ENCODE measurements around the gene CDK5. TPM values are rescaled to one million over a fixed set of nuclear protein-coding genes. Genes with fewer than 3 reads are reported as not detected.

The CDK5 gene
- total RNA-seq, 1 donor = 22.9 TPM

DNA sequence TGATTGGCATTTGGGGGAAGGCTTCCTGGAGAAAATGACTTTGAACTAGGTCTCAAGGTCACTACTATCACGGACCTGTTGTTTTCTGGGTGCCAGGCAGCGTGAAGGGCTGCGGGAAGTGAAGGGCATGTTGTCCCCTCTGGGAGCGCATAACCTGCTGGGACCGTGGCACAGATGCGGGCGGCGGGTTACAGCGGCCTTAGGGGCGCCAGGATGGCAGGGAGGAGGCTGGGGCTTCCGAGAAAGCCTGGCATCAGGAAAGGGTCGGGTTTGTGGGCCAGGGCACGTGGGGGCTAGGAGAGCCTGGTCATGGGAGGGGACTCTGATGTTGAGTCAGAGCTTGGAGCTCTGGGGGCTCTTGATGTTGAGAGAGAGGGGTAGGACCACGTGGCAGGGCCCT, 7.8 kb upstream of the CDK5 start:
- H3K4me3 ChIP-seq (ENCODE audit: low read depth, low read length) = no peak overlapping the region
- TF ChIP-seq CTCF (IDR thresholded peaks at IDR 0.05; ENCODE audit: insufficient read depth, low read depth, low read length) = no peak

DNA sequence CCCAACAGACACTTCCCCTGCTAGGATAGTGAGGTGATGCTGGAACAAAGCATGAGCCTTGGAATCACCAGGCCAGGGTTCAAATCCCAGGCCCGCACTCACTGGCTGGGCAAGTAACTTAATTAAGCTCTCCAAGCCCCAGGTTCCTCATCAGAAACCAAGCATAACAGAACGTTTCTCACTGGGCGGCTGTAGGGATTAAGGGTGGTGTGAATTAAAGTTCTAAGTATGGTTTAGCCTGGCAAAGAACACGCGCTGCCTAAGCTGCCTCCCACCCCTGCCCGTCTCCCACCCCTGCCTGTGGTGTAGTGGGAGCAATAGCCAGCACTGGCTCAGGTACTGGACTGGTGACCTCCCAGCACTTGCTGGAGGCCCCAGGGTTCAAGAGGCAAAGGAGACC, 7.3 kb upstream of the CDK5 start:
- DNase-seq (ENCODE audit: low read depth) = no peak
- H3K4me3 ChIP-seq (ENCODE audit: low read depth, low read length) = no peak overlapping the region
- no peak for TF ChIP-seq CTCF (IDR thresholded peaks at IDR 0.05; ENCODE audit: insufficient read depth, low read depth, low read length)

More for the DNA sequence above, 7.8 kb upstream of the CDK5 start:
- no peak for DNase-seq (ENCODE audit: low read depth)

GRCh38 chr7:151064454-151064853, 6.8 kb upstream of the CDK5 start:
- TF ChIP-seq CTCF (IDR thresholded peaks at IDR 0.05; ENCODE audit: insufficient read depth, low read depth, low read length) = no peak
- H3K4me3 ChIP-seq (ENCODE audit: low read depth, low read length) = no peak overlapping the region
- no peak for DNase-seq (ENCODE audit: low read depth)

DNA sequence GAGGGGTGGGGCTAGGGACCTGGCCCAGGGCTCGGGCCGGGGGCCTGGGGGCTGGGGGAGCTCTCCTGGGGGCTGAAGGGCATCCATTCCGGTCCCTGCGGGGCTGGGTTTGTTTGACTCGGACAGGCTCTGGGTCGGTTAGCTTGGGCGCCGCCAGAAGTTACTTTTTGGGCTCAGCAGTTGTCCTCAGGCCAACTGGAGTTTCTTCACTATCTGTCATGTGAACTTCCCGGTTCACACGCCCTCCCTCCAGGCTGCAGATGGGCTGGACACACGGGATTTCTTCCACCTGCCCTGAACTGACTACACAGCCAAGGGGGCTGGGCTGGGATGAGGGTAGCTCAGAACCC, 5.5 kb upstream of the CDK5 start:
- H3K4me3 ChIP-seq (ENCODE audit: low read depth, low read length) = peak overlapping the region; percentile 29
- DNase-seq (ENCODE audit: low read depth) = peak; percentile 91
- no peak for TF ChIP-seq CTCF (IDR thresholded peaks at IDR 0.05; ENCODE audit: insufficient read depth, low read depth, low read length)

DNA sequence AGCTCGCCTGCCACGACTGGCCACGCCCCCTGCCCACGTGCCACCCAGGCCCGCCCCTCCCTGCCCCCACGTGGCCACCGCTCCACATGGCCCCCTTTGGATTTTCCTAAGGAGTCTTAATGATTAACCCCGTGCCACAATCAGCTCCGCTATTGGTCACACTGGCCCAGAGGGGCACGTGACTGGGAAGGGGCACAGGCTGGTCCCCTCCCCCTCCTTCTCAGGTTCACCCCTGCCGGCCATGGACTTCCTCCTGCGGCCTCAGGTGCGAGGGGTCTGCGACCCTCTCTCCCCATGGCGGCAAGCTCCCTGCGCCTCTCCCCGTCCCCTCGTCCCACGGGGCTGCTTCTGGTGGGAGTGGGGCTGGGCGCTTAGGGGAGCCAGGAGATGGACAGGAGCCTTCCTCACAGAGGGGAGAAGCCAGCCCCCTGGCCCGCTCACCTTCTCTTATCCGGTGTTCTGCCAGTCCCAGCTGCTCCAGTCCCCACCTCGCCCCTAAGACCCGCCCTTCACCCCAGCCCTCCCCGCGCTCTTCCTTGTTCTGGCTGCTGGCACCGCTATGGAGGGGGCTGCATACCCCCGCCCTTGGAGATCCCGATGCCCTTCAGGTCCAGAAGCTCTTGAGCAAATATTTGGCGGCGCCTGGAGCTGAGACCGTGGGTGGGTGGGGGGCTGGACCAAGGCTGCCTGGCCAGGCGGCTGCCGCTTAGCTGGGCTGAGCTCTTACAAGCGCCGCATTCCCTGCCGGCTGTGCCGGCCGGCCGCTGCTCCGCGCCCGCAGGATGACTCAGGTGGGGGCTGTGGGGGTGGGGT, 4.9 kb upstream of the CDK5 start:
- TF ChIP-seq CTCF (IDR thresholded peaks at IDR 0.05; ENCODE audit: insufficient read depth, low read depth, low read length) = no peak
- peak; percentile 77 for DNase-seq (ENCODE audit: low read depth)
- peak overlapping the region; percentile 54 for H3K4me3 ChIP-seq (ENCODE audit: low read depth, low read length)

DNA sequence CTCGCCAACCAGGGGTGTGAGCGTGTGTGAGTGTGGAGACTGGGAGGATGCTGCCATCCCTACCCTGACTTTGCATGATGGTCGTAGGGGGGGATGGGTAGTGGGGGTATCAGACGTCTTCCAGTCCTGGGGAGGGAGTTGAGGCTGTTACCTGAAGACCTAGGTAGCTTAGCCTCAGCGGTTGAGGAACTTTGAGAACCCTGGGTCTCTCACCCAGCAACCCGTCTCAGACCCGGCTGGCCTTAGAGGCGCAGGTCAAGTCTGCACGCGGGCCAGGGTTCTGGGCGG, 4.4 kb upstream of the CDK5 start:
- peak overlapping the region; percentile 88 for H3K4me3 ChIP-seq (ENCODE audit: low read depth, low read length)
- DNase-seq (ENCODE audit: low read depth) = no peak
- TF ChIP-seq CTCF (IDR thresholded peaks at IDR 0.05; ENCODE audit: insufficient read depth, low read depth, low read length) = no peak
